HG03060 (cell line): Measurements from ENCODE around the gene SLC25A1.
"Not testable (repeated sequence)": the region's sequence is repeated elsewhere in the genome, so short reads cannot be mapped to it uniquely, and the experiment has no call there.

Experiments
- ATAC-seq: cut with Tn5 transposase; IDR thresholded peaks from one replicate; pipeline ENCODE4 v1.9.1; 2021; ENCODE audit warnings: low read depth, moderate number of reproducible peaks; ENCODE audit not compliant: unreplicated experiment

The SLC25A1 gene

GRCh38 chr22:19169002-19169946 lies 9.3 kb downstream of the SLC25A1 start:
- ATAC-seq = no peak

DNA sequence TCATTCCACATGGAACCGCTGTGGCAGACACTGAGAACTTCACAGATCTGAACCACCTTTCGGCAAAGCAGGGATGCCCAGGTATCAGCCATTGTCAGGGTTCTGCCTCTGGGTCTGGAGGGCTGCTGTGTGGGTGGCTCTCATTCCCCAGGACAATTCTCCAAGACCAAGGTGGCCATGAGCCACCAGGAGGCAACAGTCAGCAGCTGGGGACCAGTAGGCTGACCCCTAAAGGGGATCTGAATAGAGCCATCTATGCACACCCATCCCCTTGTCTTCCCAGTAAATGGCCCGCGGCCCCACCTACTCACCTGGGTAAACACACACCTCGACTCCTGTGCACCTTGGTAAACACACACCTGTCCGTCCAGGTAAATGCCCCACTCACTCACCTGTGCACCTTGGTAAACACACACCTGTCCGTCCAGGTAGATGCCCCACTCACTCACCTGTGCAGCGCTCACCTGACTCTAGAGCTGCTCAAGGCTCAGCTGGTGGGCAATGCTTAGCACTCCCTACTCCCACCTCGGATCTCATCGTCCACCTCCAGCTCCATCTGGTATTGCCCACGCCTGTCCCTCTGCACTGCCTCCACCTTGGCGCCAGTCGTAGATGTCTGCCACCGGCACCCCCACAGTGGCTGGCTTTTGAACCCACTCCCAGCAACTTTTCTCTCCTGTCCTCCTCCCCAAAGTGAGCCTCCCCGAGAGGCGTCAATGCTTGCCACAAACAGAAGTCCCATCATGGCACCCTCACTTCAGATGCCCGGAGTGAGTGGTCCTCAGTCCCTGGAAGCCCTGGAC lies 10.2 kb downstream of the SLC25A1 start:
- no peak for ATAC-seq

DNA sequence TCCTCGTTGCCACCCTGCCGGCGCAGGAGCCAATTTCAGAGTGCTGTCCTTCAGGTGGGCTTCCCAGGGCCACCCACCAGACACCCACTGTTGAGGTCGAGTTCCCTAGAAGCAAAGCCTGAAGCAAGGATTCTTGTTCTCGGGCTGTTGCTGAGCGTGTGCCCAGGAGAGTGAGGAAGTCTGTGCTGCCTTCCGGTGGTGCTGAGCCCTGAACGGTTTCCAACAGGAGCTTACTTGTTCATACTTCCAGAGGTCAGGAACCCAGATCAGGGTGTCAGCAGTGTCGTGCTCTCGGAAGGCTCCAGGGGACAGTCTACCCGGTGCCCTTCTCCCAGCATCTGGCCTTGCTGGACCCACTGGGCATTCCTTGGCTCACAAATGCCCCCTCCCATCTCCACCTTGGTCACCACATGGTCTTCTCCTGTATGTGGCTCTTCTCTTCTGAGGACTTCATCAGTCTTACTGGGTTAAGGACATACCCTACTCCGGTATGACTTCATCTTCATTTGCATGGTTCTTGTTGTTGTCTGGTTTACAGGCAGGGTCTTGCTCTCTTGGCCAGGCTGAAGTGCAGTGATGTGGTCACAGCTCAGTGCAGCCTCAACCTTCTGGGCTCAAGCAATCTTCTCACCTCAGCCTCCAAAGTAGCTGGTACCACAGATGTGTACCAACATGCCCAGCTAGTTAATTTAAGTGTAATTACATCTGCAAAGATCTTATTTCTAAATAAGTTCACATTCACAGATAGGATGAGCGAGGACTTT lies 11.2 kb downstream of the SLC25A1 start:
- ATAC-seq = no peak

- no peak for ATAC-seq
Measured at GRCh38 chr22:19166421-19166820, 12.1 kb downstream of the SLC25A1 start.

- no peak for ATAC-seq
Measured at GRCh38 chr22:19164425-19164824, 14.1 kb downstream of the SLC25A1 start.

DNA sequence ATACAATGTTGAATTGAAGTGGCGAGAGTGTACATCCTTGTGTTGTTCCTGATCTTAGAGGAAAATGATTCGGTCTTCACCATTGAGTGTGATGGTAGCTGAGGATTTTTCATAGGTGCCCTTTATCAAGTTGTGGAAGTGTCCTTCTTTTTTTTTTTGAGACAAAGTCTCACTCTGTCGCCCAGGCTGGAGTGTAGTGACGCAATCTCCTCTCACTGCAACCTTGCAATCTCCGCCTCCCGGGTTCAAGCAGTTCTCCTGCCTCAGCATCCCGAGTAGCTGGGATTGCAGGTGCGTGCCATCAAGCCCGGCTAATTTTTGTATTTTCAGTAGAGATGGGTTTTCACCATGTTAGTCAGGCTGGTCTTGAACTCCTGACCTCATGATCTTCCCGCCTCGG lies 19.9 kb downstream of the SLC25A1 start:
- ATAC-seq = not testable (repeated sequence)

DNA sequence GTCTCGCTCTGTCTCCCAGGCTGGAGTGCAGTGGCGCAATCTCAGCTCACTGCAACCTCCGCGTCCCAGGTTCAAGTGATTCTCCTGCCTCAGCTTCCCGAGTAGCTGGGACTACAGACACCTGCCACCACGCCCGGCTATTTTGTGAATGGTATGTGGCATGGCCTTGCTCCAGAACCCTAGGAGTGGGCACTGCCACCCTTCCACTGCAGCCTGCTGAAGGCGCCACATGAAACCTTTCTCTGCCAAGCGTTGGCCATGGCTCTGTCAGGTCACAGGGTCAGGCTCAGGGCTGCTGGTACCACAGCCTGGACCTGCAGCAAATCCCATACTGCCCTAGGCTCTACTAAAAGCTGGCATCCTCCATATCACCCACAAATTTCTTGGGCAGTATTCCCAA lies 22.4 kb downstream of the SLC25A1 start:
- ATAC-seq = not testable (repeated sequence)

- ATAC-seq = no peak
Measured at GRCh38 chr22:19152942-19153883, 25.3 kb downstream of the SLC25A1 start.

DNA sequence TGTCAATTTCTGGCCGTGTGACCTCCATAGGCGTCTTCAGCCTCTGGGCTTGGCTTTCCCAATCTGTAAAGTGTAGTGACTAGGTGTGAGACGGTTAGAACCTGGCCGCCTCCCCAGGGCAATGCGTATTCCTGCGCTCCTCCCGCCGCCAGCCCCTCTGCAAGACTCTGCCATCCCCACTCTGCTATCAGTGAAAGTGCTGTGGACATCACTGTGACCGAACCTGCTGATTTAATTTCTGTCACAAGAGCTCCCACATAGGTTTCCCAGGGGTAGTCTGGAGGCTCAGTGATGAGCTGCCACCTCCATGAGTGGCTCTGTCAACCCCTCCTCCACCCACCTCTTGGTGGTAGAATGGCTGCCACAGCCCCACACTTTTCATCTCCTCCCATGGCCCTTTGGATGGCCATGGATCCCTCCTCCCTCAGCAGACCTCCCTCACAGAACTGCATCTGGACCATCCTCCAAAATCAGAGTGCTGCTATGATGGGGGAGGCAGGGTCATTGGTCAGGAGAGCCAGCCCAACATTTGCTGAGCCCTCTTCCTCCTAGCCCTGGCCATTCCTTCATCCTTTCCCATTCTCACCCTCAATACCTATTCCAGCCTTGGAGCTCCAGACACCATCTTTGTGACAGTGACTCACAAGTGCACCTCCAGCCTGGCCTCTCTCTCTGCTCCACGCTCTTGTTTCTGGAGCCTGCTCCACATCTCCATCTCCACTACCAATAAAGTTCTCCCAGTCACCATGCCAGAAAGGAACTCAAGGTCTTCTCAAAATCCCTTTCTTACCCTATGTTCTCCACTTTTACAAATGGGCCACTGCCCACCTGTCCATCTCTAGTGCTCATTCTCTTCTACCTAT lies 27.0 kb downstream of the SLC25A1 start:
- ATAC-seq = no peak

- ATAC-seq = no peak
Measured at GRCh38 chr22:19150482-19151328, 27.8 kb downstream of the SLC25A1 start.

- ATAC-seq = no peak
Measured at GRCh38 chr22:19149991-19150390, 28.5 kb downstream of the SLC25A1 start, which contains the start of gene GSC2. Gene GSC2, minus strand, starts transcription at chr22:19150292. Its CDS starts 9 bp downstream, at chr22:19150283.

- ATAC-seq = no peak
Measured at GRCh38 chr22:19149047-19149883, 29.3 kb downstream of the SLC25A1 start.

DNA sequence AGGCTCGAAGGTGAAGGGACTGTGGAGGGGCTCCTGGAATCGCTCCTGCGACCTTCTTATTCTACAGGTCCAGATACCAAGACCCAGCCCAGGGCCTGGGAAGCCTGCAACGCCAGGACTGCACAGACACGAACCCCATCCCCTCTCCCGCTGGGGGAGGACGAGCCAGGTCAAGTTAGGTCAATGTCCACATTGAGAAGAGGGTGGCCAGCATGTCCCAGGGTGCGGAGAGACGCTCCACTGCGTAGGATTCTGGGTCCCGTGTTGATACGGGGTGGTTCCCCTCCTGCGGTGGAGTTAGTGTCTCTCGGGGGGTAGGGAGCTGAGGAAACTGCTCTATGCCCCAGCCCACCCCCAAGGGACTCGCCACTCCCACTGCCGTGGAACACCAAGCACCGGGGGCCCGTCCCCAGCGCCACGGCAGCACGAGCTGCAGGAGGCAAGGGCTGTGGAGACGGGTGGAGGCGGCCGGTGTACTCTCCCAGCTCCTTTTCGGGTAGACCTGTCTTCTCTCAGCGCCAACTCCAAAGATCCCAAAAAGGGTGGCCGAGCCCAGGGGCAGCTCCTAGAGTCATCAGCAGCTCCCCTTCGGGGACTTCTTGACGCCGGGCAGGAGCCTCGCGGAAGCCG lies 30.0 kb downstream of the SLC25A1 start:
- ATAC-seq = no peak

DNA sequence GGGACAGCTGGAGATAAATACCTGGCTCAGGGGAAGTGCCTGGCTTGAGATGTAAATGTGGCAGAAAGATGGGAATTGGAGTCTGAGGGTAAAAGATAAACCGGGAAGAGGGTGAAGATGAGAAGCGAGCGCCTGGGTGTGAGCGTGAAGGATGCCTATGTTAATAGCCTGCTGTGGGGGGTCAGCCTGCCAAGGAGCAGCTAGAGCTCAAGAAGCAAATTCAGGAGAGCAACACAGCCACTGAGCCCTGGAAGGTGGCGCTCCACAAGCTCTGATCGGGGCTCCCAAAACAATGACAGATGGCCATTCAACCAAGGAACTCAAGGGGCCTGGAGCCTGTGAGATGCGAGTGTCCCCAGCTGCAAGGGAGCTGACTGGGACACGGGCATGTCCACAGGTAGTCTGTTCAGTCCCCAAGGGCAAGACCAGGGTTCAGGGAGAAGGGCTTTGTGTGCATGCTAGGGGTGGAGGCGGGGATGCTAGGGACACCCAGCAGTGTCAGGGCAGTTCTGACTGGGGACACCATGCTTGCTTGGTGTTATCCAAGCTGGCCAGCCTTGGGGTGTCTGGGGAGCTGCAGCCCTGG lies 31.2 kb downstream of the SLC25A1 start:
- ATAC-seq = no peak

DNA sequence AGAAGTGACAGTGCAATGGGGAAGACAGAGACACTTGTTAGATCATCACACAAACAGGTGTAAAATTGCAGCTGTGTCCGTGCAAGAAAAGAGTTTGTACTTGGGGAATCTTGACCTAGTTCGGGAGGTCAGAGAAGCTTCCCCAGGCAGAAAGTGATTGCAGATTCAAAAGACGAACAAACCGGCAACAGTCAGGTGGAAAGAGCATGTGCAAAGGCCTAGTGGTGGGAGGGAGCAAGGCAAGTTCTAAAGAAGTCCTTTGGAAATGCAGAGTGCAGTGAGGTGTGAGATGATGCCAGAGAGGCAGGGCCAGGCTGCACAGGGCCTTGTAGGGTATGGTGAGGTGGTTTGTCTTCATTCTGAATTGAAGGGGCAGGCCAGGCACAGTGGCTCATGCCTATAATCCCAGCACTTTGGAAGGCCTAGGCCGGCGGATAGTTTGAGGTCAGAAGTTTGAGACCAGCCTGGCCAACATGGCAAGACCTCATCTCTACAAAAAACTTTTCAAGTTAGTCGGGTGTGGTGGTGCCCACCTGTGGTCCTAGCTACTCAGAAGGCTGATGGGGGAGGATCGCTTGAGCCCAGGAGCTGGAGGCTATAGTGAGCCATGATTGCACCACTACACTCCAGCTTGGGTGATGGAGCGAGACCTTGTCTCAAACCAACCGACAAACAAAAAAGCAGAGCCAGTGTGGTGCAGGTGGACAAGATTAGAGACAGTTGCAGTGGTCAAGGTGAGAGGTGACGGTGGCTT lies 32.1 kb downstream of the SLC25A1 start:
- no peak for ATAC-seq
